IMR-90 (cell line): Measurements from ENCODE around the gene MYO1D.

Experiments used
- CEBPB ChIP-seq: IDR thresholded peaks from 2 replicates; pipeline ENCODE4 v1.6.1; 2012; ENCODE audit warnings: low read depth, low read length, improper control_type of control experiment
- CTCF ChIP-seq: conservative IDR thresholded peaks from 2 replicates; pipeline ENCODE4 v1.5.1; 2012; ENCODE audit warnings: mild to moderate bottlenecking, low read depth, low read length, improper control_type of control experiment
- ELK1 ChIP-seq: fragments of 150-350 bp; IDR thresholded peaks from 2 replicates; pipeline ENCODE4 v1.6.1; 2016; ENCODE audit warnings: low read depth, mild to moderate bottlenecking, low read length, moderate library complexity, borderline replicate concordance
- FOS ChIP-seq: fragments of 150-350 bp; IDR thresholded peaks from 2 replicates; pipeline ENCODE4 v1.6.1; 2016; ENCODE audit warnings: low read depth, low read length
- MAFK ChIP-seq: IDR thresholded peaks from 2 replicates; pipeline ENCODE4 v1.6.1; 2012; ENCODE audit warnings: low read depth, low read length, improper control_type of control experiment
- MAZ ChIP-seq: IDR thresholded peaks from 2 replicates; pipeline ENCODE4 v1.6.1; 2012; ENCODE audit warnings: low read depth, mild to moderate bottlenecking, low read length, improper control_type of control experiment, moderate library complexity, borderline replicate concordance
- MXI1 ChIP-seq: IDR thresholded peaks from 2 replicates; pipeline ENCODE4 v1.6.1; 2012; ENCODE audit warnings: low read depth, mild to moderate bottlenecking, low read length, moderate library complexity, borderline replicate concordance
- POLR2A ChIP-seq: IDR thresholded peaks from 2 replicates; pipeline ENCODE4 v1.6.1; 2012; ENCODE audit warnings: mild to moderate bottlenecking, low read depth, low read length
- RAD21 ChIP-seq: IDR thresholded peaks from 2 replicates; pipeline ENCODE4 v1.6.1; 2012; ENCODE audit warnings: low read length, improper control_type of control experiment
- RFX5 ChIP-seq: IDR thresholded peaks from 2 replicates; pipeline ENCODE4 v1.8.0; 2012; ENCODE audit warnings: low read depth, mild to moderate bottlenecking, low read length, moderate library complexity

DNA sequence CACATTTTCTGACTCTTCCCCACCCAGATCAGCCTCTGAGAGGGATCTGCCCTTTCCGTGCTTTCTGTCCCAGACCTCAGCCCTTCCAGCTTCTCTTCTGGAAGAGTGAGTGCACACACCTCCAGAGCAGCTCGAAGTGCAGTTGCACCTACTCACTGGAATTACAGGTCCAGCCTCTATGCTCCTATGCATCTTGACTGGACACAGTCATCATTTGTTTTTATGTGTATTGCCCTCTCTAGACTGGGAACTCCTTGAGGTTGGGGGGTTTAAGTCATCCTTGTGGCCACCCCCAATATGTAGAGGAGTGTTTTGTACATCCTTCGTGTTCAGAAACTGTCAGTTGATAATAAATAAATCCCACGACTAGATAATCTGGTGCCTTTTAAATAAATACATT, 308.2 kb downstream of the MYO1D start:
- TF ChIP-seq CEBPB, result no peak
- no peak for TF ChIP-seq CTCF
- no peak for TF ChIP-seq RAD21
- TF ChIP-seq RFX5, result no peak
- no peak for TF ChIP-seq POLR2A
- no peak for TF ChIP-seq MAFK
- TF ChIP-seq FOS, result no peak
- TF ChIP-seq MAZ, result no peak
- no peak for TF ChIP-seq MXI1
- no peak for TF ChIP-seq ELK1
